Hepatic stellate cell (primary cell): Measurements from ENCODE around the gene GRAMD1A.

Experiments
- DNase-seq: peaks from one replicate; pipeline ENCODE4 v3.0.0; 2011; ENCODE audit warnings: low spot score

Gene GRAMD1A

GRCh38 chr19:35075202-35076025 is 75.3 kb downstream of the GRAMD1A start:
- no peak for DNase-seq

GRCh38 chr19:35076026-35076370 is 75.9 kb downstream of the GRAMD1A start:
- DNase-seq: no peak
